ENCODE measurements around the gene HMOX1.

DNA sequence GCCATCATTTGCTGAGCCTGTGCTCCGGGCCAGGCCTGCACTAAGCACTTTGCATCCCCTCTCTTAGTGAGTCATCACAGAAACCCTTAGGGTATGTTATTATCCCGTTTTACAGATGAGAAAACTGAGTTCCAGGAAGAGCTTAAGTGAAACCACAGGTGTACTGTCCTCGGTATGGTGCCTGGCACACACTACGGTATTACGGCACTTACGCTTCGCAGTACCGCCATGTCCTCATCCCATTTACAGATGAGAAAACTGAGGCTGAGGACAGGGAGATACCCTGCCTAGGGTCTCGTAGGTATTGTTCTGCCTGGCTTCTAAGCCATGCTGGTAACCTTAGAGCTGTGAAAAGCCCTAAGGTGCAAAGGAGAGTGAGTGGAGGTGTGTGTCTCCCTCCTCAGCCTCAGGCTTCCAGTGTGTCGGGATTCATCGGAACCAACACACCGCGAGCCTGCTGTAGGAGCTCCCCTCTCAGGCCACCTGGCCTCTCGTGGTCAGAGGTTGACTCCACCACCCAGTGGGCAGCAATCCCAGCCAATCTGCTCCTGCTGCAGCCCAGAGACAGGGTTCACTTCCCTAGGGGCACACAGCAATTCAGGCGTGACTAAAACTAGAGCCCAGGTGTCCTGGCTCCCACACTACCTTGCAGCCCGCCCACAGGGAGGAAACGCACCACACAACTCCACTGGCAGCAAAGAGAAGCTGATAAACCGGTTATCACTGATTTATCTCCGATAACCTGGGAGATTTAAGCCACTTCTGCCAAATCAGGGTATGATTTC lies 39.6 kb upstream of the HMOX1 start:
- TF ChIP-seq POLR2A (IDR thresholded peaks at IDR 0.05) (no peak), EP300 (IDR thresholded peaks at IDR 0.05) (no peak), CTCF (IDR thresholded peaks at IDR 0.05) (no peak)

All from upper lobe of left lung (tissue), 4 donors.